ENCODE measurements around the gene DGKB. TPM values are rescaled to one million over a fixed set of nuclear protein-coding genes. Genes with fewer than 3 reads are reported as not detected.

The DGKB gene
- polyA plus RNA-seq, 2 of the 4 experiments (the other 2 are of a cell fraction): 0.01 TPM; not detected in 1

DNA sequence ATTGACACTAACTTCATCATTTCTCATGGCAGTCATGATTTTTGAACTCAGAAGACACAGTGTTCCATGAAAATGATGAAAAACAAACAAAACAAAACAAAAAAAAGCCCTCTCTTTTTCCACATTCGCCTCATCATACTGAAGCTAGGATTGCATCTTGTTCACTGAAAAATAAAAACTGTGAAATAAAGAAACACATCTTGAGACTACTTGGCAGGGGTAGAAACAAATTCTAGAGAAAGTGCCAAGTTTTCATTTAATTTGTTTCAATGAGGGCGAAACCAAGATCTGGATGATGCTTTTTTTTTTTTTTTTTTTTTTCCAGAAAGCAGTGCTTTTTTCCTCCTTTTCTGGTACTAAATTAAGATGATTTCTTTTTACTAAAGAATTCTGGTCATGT lies 562.7 kb downstream of the DGKB start (continued):
- TF ChIP-seq ZFP36 (IDR thresholded peaks at IDR 0.05; ENCODE audit: borderline replicate concordance, partially characterized antibody) (no peak), HOXB13 (CRISPR knock-in tag; IDR thresholded peaks at IDR 0.05; ENCODE audit: low read depth) (no peak), HDAC2 (IDR thresholded peaks at IDR 0.05) (no peak), RFX5 (IDR thresholded peaks at IDR 0.05) (no peak), CBX2 (IDR thresholded peaks at IDR 0.05; ENCODE audit: borderline replicate concordance, low read depth) (no peak), FOSB (CRISPR knock-in tag; IDR thresholded peaks at IDR 0.05) (no peak), FOXS1 (CRISPR knock-in tag; IDR thresholded peaks at IDR 0.05) (no peak), CBX8 (IDR thresholded peaks at IDR 0.05) (no peak)
- TF ChIP-seq, protein P1, sequence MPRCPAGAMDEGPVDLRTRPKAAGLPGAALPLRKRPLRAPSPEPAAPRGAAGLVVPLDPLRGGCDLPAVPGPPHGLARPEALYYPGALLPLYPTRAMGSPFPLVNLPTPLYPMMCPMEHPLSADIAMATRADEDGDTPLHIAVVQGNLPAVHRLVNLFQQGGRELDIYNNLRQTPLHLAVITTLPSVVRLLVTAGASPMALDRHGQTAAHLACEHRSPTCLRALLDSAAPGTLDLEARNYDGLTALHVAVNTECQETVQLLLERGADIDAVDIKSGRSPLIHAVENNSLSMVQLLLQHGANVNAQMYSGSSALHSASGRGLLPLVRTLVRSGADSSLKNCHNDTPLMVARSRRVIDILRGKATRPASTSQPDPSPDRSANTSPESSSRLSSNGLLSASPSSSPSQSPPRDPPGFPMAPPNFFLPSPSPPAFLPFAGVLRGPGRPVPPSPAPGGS (IDR thresholded peaks at IDR 0.05): no peak
- TF ChIP-seq, protein P2, sequence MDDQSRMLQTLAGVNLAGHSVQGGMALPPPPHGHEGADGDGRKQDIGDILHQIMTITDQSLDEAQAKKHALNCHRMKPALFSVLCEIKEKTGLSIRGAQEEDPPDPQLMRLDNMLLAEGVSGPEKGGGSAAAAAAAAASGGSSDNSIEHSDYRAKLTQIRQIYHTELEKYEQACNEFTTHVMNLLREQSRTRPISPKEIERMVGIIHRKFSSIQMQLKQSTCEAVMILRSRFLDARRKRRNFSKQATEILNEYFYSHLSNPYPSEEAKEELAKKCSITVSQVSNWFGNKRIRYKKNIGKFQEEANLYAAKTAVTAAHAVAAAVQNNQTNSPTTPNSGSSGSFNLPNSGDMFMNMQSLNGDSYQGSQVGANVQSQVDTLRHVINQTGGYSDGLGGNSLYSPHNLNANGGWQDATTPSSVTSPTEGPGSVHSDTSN (IDR thresholded peaks at IDR 0.05): no peak
- TF ChIP-seq, protein P3, sequence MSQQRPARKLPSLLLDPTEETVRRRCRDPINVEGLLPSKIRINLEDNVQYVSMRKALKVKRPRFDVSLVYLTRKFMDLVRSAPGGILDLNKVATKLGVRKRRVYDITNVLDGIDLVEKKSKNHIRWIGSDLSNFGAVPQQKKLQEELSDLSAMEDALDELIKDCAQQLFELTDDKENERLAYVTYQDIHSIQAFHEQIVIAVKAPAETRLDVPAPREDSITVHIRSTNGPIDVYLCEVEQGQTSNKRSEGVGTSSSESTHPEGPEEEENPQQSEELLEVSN (IDR thresholded peaks at IDR 0.05; ENCODE audit: borderline replicate concordance, low read depth): no peak

DNA sequence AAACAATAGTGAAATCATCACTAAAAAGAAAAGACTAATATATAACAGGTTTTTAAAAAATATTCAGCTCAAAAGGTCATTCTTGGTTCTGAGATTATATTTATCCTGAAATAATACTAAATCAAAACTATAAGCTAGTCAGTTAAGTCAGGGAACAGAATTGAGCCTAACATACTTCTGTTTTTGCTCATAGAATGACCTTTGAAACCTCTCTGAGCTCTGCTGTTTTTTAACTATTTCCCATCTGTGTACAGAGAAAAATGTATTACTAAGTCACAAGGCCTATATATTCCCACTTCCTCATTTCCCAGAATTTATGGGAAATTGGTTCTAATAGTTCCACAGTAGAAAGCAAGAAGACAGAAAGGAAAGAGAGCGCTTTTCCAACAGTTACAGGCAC lies 566.3 kb downstream of the DGKB start:
- Histone ChIP-seq H3K27ac (no peak overlapping the region), H3K9me3 (no peaks in the 10 kb centered on the region), H3K4me1 (no peaks in the 10 kb centered on the region), H3K4me2 (no peak overlapping the region), H3K4me3 (no peak overlapping the region)
- FAIRE-seq (no peak), ATAC-seq (no peak), DNase-seq (ENCODE audit: low read depth in 1 of 2, low spot score in 1 of 2) (no peak)
- 46% methylated on average over 1 of the region's 1 CpG for WGBS (ENCODE audit: missing lambda C conversion rate)
- CTCF ChIA-PET: no interaction called here
- POLR2A ChIA-PET: no interaction called here
- TF ChIP-seq JUNB (IDR thresholded peaks at IDR 0.05) (no peak), ZNF302 (CRISPR knock-in tag; IDR thresholded peaks at IDR 0.05) (no peak), RCOR1 (IDR thresholded peaks at IDR 0.05; ENCODE audit: low read depth, low read length) (no peak), NR3C1 (IDR thresholded peaks at IDR 0.05) (no peak), KDM5A (IDR thresholded peaks at IDR 0.05) (no peak), CEBPB (IDR thresholded peaks at IDR 0.05) (no peak), HOXB13 (CRISPR knock-in tag; IDR thresholded peaks at IDR 0.05; ENCODE audit: low read depth) (no peak), HOXB5 (CRISPR knock-in tag; IDR thresholded peaks at IDR 0.05) (no peak), CBX2 (IDR thresholded peaks at IDR 0.05; ENCODE audit: borderline replicate concordance, low read depth) (no peak), NPAS2 (CRISPR knock-in tag; IDR thresholded peaks at IDR 0.05; ENCODE audit: borderline replicate concordance) (no peak), HOXA7 (CRISPR knock-in tag; IDR thresholded peaks at IDR 0.05) (no peak), CBX8 (IDR thresholded peaks at IDR 0.05) (no peak), POLR2AphosphoS2 (conservative IDR thresholded peaks at IDR 0.05; ENCODE audit: low read length) (no peak), TFCP2L1 (CRISPR knock-in tag; IDR thresholded peaks at IDR 0.05) (no peak), RNF2 (IDR thresholded peaks at IDR 0.05; ENCODE audit: borderline replicate concordance, low read depth) (no peak)
- TF ChIP-seq, protein P3 (IDR thresholded peaks at IDR 0.05; ENCODE audit: borderline replicate concordance, low read depth): no peak
- TF ChIP-seq, protein P4, sequence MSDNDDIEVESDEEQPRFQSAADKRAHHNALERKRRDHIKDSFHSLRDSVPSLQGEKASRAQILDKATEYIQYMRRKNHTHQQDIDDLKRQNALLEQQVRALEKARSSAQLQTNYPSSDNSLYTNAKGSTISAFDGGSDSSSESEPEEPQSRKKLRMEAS (IDR thresholded peaks at IDR 0.05): no peak
- TF ChIP-seq, protein P5, sequence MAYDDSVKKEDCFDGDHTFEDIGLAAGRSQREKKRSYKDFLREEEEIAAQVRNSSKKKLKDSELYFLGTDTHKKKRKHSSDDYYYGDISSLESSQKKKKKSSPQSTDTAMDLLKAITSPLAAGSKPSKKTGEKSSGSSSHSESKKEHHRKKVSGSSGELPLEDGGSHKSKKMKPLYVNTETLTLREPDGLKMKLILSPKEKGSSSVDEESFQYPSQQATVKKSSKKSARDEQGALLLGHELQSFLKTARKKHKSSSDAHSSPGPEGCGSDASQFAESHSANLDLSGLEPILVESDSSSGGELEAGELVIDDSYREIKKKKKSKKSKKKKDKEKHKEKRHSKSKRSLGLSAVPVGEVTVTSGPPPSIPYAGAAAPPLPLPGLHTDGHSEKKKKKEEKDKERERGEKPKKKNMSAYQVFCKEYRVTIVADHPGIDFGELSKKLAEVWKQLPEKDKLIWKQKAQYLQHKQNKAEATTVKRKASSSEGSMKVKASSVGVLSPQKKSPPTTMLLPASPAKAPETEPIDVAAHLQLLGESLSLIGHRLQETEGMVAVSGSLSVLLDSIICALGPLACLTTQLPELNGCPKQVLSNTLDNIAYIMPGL (CRISPR knock-in tag; IDR thresholded peaks at IDR 0.05; ENCODE audit: borderline replicate concordance): no peak
- TF ChIP-seq, protein P6, sequence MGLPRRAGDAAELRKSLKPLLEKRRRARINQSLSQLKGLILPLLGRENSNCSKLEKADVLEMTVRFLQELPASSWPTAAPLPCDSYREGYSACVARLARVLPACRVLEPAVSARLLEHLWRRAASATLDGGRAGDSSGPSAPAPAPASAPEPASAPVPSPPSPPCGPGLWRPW (IDR thresholded peaks at IDR 0.05): no peak

All from A549 (cell line).